ENCODE data around the gene MAPK1.
A peak's percentile ranks its signal among the peaks of the same experiment; 100 is the strongest.
"Not testable (repeated sequence)": the region's sequence is repeated elsewhere in the genome, so short reads cannot be mapped to it uniquely, and the experiment has no call there.

MAPK1 gene

GRCh38 chr22:21867528-21868266, at the start of gene MAPK1:
Gene MAPK1, minus strand, starts transcription at chr22:21867645. Its CDS starts 205 bp downstream, at chr22:21867440.
- peak; percentile 88 for DNase-seq (ENCODE audit: low read depth)

- no peak for DNase-seq (ENCODE audit: low read depth)
Measured at GRCh38 chr22:21916309-21916918, 49.0 kb upstream of the MAPK1 start.

GRCh38 chr22:21915624-21916308, 48.3 kb upstream of the MAPK1 start:
- no peak for DNase-seq (ENCODE audit: low read depth)

- not testable (repeated sequence) for DNase-seq (ENCODE audit: low read depth)
Measured at GRCh38 chr22:21914033-21914642, 46.7 kb upstream of the MAPK1 start.

DNA sequence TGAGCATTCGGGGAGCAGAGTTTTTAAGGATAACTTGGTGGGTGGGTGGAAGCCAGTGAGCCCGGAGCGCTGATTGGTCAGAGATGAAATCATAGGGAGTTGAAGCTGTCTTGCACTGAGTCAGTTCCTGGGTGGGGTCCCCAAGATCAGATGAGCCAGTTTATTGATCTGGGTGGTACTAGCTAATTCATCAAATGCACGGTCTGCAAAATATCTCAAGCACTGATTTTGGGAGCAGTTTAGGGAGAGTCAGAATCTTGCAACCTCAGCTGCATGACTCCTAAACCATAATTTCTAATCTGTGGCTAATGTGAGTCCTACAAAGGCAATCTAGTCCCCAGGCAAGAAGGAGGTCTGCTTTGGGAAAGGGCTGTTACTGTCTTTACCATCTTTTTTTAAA, 42.9 kb upstream of the MAPK1 start:
- not testable (repeated sequence) for DNase-seq (ENCODE audit: low read depth)

- no peak for DNase-seq (ENCODE audit: low read depth)
Measured at GRCh38 chr22:21909871-21910270, 42.4 kb upstream of the MAPK1 start.

DNA sequence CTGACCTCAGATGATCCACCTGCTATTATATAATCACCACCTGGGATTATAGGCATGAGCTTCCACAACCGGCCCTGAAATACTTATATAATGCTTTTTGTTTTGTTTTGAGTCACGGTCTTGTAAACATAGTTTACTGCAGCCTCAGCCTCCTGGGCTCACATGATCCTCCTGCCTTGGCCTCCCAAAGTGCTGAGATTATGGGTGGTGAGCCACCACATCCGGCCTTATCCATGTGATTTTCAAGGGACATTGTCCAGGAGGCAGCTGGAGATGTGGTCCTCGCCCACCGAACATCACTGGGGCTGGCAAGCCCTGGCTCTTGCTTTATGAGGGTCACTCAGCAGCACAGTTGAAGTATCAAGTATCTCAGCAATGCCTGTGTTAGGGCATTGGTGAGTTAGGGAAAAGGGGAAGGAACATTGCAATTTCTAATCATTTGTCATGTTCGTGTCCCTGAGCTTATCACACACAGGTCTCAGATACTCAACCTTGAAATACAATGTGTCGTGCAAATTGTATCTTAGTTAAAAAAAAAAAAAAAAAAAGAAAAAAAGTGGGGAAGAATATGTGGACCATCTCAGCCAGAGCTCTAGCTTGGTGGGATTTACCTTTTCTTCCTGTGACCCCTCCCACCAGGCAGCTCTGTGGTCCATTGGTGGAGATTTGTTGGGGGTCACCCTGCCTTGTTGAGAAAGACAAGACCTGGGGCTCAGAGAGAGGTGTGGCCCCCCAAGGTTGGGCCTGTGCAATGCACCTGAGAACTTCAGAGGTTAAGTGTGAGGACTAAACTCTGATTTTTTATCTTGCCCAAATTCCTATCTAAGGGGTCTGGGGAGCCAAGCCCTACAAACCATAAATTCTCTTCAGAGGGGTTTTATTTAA, 40.4 kb upstream of the MAPK1 start:
- DNase-seq (ENCODE audit: low read depth): no peak

DNA sequence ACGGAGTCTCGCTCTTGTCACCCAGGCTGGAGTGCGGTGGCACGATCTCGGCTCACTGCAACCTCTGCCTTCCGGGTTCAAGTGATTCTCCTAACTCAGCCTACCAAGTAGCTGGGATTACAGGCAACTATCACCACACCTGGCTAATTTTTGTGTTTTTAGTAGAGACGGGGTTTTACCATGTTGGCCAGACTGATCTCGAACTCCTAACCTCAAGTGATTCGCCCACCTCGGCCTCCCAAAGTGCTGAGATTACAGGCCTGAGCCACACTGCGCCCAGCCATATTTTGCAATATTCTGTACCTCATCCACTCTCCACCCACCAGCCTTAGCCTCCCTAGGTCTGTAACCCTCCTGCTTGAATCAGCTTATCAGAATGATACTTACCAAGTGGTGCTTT, 37.8 kb upstream of the MAPK1 start:
- not testable (repeated sequence) for DNase-seq (ENCODE audit: low read depth)

DNA sequence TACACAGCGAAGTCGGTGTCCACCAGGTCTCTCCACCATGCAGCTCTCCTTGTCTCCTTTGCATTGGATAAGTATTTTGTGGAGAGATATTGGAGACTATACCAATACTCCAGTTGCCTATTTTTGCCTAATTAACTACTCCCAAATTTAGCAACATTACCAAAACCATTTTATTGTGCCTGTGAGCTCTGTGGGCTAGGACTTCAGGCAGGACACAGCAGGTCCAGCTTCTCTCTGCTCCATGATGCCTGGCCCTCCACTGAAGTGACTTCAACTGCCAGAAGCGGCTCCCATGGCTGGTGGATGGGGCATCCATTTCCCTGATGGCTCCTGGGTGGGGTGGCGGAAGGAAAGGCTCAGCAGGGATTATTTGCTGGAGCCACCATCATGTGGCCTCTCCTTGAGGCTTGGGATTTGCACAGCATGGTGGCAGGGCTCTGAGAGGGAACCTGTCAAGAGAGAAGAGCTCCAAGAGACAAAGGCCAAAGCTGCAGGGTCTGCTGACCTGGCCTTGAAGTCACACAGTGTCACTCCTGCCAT, 36.9 kb upstream of the MAPK1 start:
- DNase-seq (ENCODE audit: low read depth): no peak

GRCh38 chr22:21903283-21903682, 35.8 kb upstream of the MAPK1 start:
- DNase-seq (ENCODE audit: low read depth): no peak

DNA sequence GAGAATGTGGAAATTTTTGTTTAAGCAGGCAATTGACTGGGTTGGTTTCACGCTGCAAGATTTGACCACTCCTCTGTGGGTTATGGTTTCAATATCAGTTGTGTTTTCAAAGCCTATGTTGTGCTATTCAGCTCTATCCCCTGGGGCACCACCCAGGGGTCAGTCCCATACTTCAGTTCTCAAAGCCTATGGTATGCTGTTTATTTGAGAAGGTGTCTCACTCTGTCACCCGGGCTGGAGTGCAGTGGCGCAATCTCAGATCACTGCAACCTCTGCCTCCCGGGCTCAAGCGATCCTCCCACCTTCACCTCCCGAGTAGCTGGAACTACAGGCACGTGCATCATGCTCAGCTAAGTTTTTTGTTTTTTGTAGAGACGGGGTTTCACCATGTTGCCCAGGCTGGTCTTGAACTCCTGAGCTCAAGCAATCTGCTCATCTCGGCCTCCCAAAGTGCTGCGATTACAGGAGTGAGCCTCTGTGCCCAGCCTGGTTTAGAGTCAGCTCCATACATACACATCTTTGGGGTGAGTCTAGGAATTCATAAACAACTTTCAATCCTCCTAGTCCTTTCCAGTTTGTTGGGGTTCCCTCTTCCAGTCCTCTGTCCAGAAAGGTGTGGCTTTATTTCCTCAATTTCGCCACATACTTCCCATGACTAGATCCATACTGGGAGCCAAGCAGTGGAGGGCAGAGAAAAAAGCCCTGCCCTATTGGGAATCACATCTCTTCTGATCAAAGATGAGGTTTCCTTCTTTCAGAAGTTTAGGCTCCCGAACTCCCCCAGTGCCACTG, 35.0 kb upstream of the MAPK1 start:
- DNase-seq (ENCODE audit: low read depth): no peak

DNA sequence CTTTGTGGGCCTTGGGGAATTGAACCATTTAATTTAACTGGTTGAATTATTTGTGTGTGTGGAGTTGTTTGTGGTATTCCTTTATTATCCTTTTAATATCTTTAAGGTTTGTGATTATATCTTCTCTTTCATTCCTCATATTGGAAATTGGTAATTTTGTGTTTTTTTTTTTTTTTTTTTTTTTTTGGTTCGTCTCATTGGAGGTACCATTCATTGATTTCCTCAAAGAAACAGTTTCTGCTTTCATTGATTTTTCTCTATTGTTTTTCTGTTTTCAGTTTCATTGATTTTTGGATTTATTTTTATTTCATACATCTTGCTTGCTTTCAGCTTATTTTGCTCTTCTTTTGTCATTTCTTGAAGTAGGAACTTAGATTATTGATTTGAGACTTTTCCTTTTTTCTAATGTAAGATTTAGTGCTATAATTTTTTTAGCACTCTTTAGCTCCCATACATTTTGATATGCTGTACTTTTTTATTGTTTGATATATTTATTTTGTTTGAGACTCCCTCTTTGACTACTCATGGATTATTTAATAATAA, 31.0 kb upstream of the MAPK1 start:
- no peak for DNase-seq (ENCODE audit: low read depth)

GRCh38 chr22:21896951-21897513, 29.6 kb upstream of the MAPK1 start:
- no peak for DNase-seq (ENCODE audit: low read depth)

DNA sequence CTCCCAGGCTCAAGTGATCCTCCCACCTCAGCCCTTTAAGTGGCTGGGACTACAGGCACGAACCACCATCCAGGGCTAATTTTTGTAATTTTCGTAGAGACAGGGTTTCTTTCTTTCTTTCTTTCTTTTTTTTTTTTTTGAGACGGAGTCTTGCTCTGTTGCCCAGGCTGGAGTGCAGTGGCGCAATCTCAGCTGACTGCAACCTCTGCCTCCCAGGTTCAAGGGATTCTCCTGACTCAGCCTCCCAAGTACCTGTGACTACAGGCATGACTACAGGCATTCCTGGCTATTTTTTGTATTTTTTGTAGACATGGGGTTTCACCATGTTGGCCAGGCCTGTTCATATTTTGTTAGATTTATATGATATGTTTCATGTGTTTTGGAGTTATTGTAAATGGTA, 28.8 kb upstream of the MAPK1 start:
- not testable (repeated sequence) for DNase-seq (ENCODE audit: low read depth)

DNA sequence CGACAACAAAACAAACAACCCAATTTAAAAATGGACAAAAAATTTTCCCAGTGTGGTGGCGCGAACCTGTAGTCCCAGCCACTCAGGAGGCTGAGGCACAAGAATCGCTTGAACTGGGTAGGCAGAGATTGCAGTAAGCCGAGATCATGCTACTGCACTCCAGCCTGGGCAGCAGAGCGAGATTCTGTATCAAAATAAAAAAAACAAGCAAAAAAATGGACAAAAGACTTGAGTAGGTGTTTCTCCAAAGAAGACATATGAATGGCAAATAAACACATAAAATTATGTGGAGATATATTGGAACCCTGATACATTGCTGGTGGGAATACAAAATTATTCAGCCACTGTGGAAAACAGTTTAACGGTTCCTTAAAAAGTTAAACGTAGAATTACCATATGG, 27.4 kb upstream of the MAPK1 start:
- no peak for DNase-seq (ENCODE audit: low read depth)

- no peak for DNase-seq (ENCODE audit: low read depth)
Measured at GRCh38 chr22:21889251-21889990, 22.0 kb upstream of the MAPK1 start.

DNA sequence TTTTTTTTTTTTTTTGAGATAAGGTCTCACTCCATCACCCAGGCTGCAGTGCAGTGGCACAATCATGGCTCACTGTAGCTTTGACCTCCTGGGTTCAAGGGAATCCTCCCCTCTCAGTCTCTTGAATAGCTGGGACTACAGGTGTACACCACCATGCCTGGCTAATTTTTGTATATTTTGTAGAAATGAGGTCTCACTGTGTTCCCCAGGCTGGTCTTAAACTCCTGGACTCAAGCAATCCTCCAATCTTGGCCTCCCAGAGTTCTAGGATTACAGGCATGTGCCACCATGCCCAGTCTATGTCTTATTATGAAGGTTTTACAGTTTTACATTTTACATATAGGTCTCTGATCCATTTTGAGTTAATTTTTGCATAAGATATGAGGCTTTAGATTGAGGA, 20.4 kb upstream of the MAPK1 start:
- no peak for DNase-seq (ENCODE audit: low read depth)

- DNase-seq (ENCODE audit: low read depth): not testable (repeated sequence)
Measured at GRCh38 chr22:21883930-21884329, 16.5 kb upstream of the MAPK1 start.

DNA sequence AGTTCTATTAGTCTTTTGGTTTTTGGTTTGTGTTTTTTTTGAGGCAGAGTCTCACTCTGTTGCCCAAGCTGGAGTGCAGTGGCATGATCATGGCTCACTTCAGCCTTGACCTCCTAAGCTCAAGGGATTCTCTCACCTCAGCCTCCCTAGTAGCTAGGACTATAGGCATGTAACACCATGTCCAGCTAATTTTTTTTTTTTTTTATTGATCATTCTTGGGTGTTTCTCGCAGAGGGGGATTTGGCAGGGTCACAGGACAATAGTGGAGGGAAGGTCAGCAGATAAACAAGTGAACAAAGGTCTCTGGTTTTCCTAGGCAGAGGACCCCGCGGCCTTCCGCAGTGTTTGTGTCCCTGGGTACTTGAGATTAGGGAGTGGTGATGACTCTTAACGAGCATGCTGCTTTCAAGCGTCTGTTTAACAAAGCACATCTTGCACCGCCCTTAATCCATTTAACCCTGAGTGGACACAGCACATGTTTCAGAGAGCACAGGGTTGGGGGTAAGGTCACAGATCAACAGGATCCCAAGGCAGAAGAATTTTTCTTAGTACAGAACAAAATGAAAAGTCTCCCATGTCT, 15.4 kb upstream of the MAPK1 start:
- not testable (repeated sequence) for DNase-seq (ENCODE audit: low read depth)
